PC-9 (cell line): ENCODE results near the gene SCN1B. TPM values are rescaled to one million over a fixed set of nuclear protein-coding genes. Genes with fewer than 3 reads are reported as not detected.
"Not testable (repeated sequence)": the region's sequence is repeated elsewhere in the genome, so short reads cannot be mapped to it uniquely, and the experiment has no call there.

Experiments used
- BruUV-seq: library from RNA; stranded (reverse); fragments of 400-500 nt; replicated peaks from 2 replicates; lab custom pipeline; 2021; lab: Mats Ljungman, UMichigan
- CTCF ChIA-PET: fragments of 300-600 bp; sonication (Branson Sonifier 250); formaldehyde crosslinking; loops from one replicate; lab custom pipeline; 2022; ENCODE audit warnings: antibody characterized with exemption; lab: Charles Lee
- POLR2A ChIA-PET: fragments of 300-600 bp; sonication (Branson Sonifier 250); formaldehyde crosslinking; loops from one replicate; lab custom pipeline; 2022; ENCODE audit warnings: antibody characterized with exemption; ENCODE audit not compliant: unreplicated experiment; lab: Charles Lee
- DNase-seq, 2 experiments: peaks; one replicate each; pipeline versions ENCODE4 v3.0.0 to v3.0.0-alpha.2; 2015 to 2022; ENCODE audit warnings: mixed read lengths in 1 of 2
- H2AFZ ChIP-seq: fragments of 200-600 bp; sonication (generic); 2 replicates; pipeline ENCODE4 v1.8.1; 2017; ENCODE audit warnings: antibody characterized with exemption
- H3F3A ChIP-seq: fragments of 200-600 bp; sonication (generic); 2 replicates; pipeline ENCODE4 v1.8.1; 2017; ENCODE audit warnings: antibody characterized with exemption, mild to moderate bottlenecking, low read depth; ENCODE audit not compliant: insufficient read depth
- H3K27ac ChIP-seq: fragments of 200-600 bp; sonication (generic); 2 replicates; pipeline ENCODE4 v1.6.1; 2016; ENCODE audit warnings: mixed run types
- H3K27me3 ChIP-seq: fragments of 200-600 bp; sonication (generic); 2 replicates; pipeline ENCODE4 v1.6.1; 2016; ENCODE audit warnings: low read depth, mixed run types; ENCODE audit not compliant: insufficient read depth
- H3K36me3 ChIP-seq: fragments of 200-600 bp; sonication (generic); 2 replicates; pipeline ENCODE4 v1.6.1; 2016; ENCODE audit warnings: low read depth, mixed run types
- H3K4me1 ChIP-seq: fragments of 200-600 bp; sonication (generic); replicated peaks from 2 replicates; pipeline ENCODE4 v1.6.1; 2016; ENCODE audit warnings: mixed run types; ENCODE audit not compliant: insufficient read depth
- H3K4me2 ChIP-seq: fragments of 200-600 bp; sonication (generic); 2 replicates; pipeline ENCODE4 v1.6.1; 2017; ENCODE audit warnings: mixed run types
- H3K4me3 ChIP-seq: fragments of 200-600 bp; sonication (generic); 2 replicates; pipeline ENCODE4 v1.6.1; 2016; ENCODE audit warnings: mixed run types
- H3K79me2 ChIP-seq: fragments of 200-600 bp; sonication (generic); 2 replicates; pipeline ENCODE4 v1.6.1; 2017; ENCODE audit warnings: low read depth, mixed run types
- H3K9me2 ChIP-seq: fragments of 200-600 bp; sonication (generic); 2 replicates; pipeline ENCODE4 v1.8.1; 2017; ENCODE audit warnings: mild to moderate bottlenecking; ENCODE audit not compliant: insufficient read depth
- H3K9me3 ChIP-seq: fragments of 200-600 bp; sonication (generic); 2 replicates; pipeline ENCODE4 v1.8.1; 2016; ENCODE audit warnings: low read depth; ENCODE audit not compliant: insufficient read depth
- H4K20me1 ChIP-seq: fragments of 200-600 bp; sonication (generic); 2 replicates; pipeline ENCODE4 v1.8.1; 2017; ENCODE audit not compliant: insufficient read depth
- CTCF ChIP-seq: fragments of 200-600 bp; sonication (generic); conservative IDR thresholded peaks from 2 replicates; pipeline ENCODE4 v1.6.1; 2017; ENCODE audit warnings: mixed run types, antibody characterized with exemption, mild to moderate bottlenecking, moderate library complexity
- EZH2 ChIP-seq: fragments of 200-600 bp; sonication (generic); IDR thresholded peaks from 2 replicates; pipeline ENCODE4 v1.8.0; 2017; ENCODE audit warnings: antibody characterized with exemption, low read depth
- intact Hi-C: fragments of 100-400 bp; cut with micrococcal nuclease; formaldehyde crosslinking; loops from one replicate; pipeline ENCODE4 v1.10.0; 2022; ENCODE audit not compliant: unreplicated experiment
- total RNA-seq: library from RNA; stranded (reverse); gene quantifications from 2 replicates; pipeline ENCODE4 v1.2.3, GENCODE V29; 2021

SCN1B gene
- total RNA-seq, 1 experiment from 2014 or later: 2.4 TPM

GRCh38 chr19:35013820-35014754 is 16.2 kb upstream of the SCN1B start:
- POLR2A ChIA-PET: no interaction called here
- no peak overlapping the region for H3K27ac ChIP-seq
- CTCF ChIA-PET: no interaction called here

GRCh38 chr19:35014774-35015173 is 15.5 kb upstream of the SCN1B start:
- CTCF ChIA-PET, H3K36me3 ChIP-seq: not testable (repeated sequence)

More at GRCh38 chr19:35013820-35014754, 16.2 kb upstream of the SCN1B start:
- Histone ChIP-seq H3F3A (0 out of 2 replicates have a peak, but pooled peaks cover 4% of the 10 kb centered on the region), H3K4me3 (no peak overlapping the region), H3K9me2 (no peaks in the 10 kb centered on the region), H4K20me1 (no peaks in the 10 kb centered on the region), H3K4me2 (no peak overlapping the region), H3K36me3 (no peaks in the 10 kb centered on the region; the same call in 1 of the 2 replicates), H3K27me3 (no peaks in the 10 kb centered on the region), H2AFZ (no peak overlapping the region), H3K9me3 (no peaks in the 10 kb centered on the region), H3K4me1 (no peaks in the 10 kb centered on the region), H3K79me2 (no peaks in the 10 kb centered on the region)
- no peak for TF ChIP-seq CTCF
- TF ChIP-seq EZH2: no peak
- DNase-seq: no peak
- BruUV-seq: no TSS peak
- intact Hi-C loops: loop anchor here (1.0 kb wide), 1 partner anchor 41 kb away; no protein-coding TSS in a partner anchor

DNA sequence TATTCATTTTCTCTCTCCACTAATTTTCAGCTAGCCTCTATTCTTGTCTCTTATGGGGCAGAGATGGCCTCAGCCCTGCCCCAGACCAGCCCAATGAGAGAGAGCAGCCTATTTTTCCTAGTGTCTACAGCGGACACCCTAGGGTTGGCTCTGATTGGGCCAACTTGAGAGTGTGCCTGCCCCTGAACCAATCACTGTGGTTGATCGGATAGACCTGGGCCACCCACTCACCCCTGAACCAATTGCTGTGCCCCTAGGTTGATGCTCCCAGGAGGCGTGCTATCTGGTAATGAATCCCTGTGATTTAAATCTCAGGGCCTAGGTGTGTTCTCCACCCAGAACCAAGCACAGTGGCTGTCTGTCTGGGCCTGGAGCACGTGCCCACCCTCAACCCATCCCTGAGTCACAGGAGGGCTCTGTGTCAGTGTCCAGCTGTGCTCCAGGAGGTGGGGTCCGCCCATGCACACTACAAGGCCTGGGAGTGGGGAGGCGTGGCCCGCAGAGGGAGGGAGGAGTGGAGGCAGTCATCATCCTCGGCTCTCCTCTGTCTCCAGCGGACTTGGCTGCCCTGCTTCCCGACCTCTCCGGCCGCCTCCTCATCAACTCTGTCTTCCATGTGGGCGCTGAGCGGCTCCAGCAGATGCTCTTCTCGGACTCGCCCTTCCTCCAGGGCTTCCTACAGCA is 14.9 kb upstream of the SCN1B start:
- Histone ChIP-seq H3K36me3 (no peaks in the 10 kb centered on the region), H4K20me1 (no peaks in the 10 kb centered on the region)
- CTCF ChIA-PET: no interaction called here

More at GRCh38 chr19:35014774-35015173, 15.5 kb upstream of the SCN1B start:
- BruUV-seq, H3K4me2 ChIP-seq, H3K9me2 ChIP-seq, intact Hi-C loops, H2AFZ ChIP-seq, H3K27me3 ChIP-seq, DNase-seq, H3K4me3 ChIP-seq, H3K27ac ChIP-seq, H4K20me1 ChIP-seq, H3K79me2 ChIP-seq, H3K9me3 ChIP-seq, H3K4me1 ChIP-seq, POLR2A ChIA-PET, H3F3A ChIP-seq: not testable (repeated sequence)

More for the DNA sequence above, 14.9 kb upstream of the SCN1B start:
- Histone ChIP-seq H3K4me3 (no peak overlapping the region), H2AFZ (no peak overlapping the region), H3K9me3 (no peaks in the 10 kb centered on the region), H3K4me2 (no peak overlapping the region), H3K79me2 (no peaks in the 10 kb centered on the region), H3F3A (0 out of 2 replicates have a peak, but pooled peaks cover 4% of the 10 kb centered on the region), H3K27ac (no peak overlapping the region), H3K4me1 (no peaks in the 10 kb centered on the region), H3K27me3 (no peaks in the 10 kb centered on the region), H3K9me2 (no peaks in the 10 kb centered on the region)
- no peak for DNase-seq
- intact Hi-C loops: no loop called here
- BruUV-seq: no TSS peak
- POLR2A ChIA-PET: no interaction called here
- no peak for TF ChIP-seq EZH2
- no peak for TF ChIP-seq CTCF
